HEK293T (cell line): ENCODE measurements around the gene APOBEC3C.

Source experiments
- FOXA1 ChIP-seq: fragments of 450-650 bp; IDR thresholded peaks from 2 replicates; pipeline ENCODE4 v1.6.1; 2016; ENCODE audit warnings: mild to moderate bottlenecking
- FOXM1 ChIP-seq: fragments of 450-650 bp; IDR thresholded peaks from 2 replicates; pipeline ENCODE4 v1.6.1; 2017; ENCODE audit warnings: mild to moderate bottlenecking, borderline replicate concordance
- TARDBP ChIP-seq: fragments of 450-650 bp; IDR thresholded peaks from 2 replicates; pipeline ENCODE4 v1.6.1; 2016

DNA sequence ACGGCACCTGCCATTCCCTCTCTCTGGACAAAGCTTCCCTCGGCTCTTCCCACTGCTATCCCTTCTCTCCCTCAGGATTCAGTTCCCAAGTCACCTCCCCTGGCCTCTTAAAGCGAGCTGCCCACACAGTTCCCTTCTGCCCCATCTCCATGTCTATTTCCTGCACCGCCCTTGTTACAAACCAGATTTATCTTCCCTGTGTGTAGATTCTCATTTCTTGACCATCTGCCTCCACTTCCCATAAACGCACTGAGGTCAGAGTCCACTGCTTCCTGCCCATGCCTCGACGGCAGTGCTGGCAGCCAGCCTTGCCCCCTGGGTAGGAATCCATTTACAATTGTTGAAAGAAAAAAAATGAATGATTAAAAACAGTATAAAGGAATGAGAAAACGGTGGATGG, 43.5 kb upstream of the APOBEC3C start:
- no peak for TF ChIP-seq TARDBP
- TF ChIP-seq FOXA1: no peak
- TF ChIP-seq FOXM1: no peak
